MM.1S (cell line): ENCODE data around the gene LILRB1.
"Not testable (repeated sequence)": the region's sequence is repeated elsewhere in the genome, so short reads cannot be mapped to it uniquely, and the experiment has no call there.

ENCODE experiments used
- DNase-seq: peaks from one replicate; pipeline ENCODE4 v3.0.0-alpha.2; 2015
- H2AFZ ChIP-seq: fragments of 300-600 bp; sonication (generic); 2 replicates; pipeline ENCODE4 v1.6.0; 2016; ENCODE audit warnings: antibody characterized with exemption, low read length
- H3F3A ChIP-seq: fragments of 300-600 bp; sonication (generic); 2 replicates; pipeline ENCODE4 v1.6.1; 2016; ENCODE audit warnings: mild to moderate bottlenecking, antibody characterized with exemption, low read length, moderate library complexity, mixed read lengths; ENCODE audit not compliant: insufficient read depth
- H3K27ac ChIP-seq: fragments of 300-600 bp; sonication (generic); 2 replicates; pipeline ENCODE4 v1.5.1; 2016; ENCODE audit warnings: mild to moderate bottlenecking, low read length
- H3K27me3 ChIP-seq: fragments of 300-600 bp; sonication (generic); replicated peaks from 2 replicates; pipeline ENCODE4 v1.6.0; 2016; ENCODE audit warnings: low read length; ENCODE audit not compliant: insufficient read depth
- H3K36me3 ChIP-seq: fragments of 300-600 bp; sonication (generic); replicated peaks from 2 replicates; pipeline ENCODE4 v1.6.1; 2016; ENCODE audit warnings: mild to moderate bottlenecking, low read length, mixed read lengths; ENCODE audit not compliant: insufficient read depth
- H3K4me1 ChIP-seq: fragments of 300-600 bp; sonication (generic); 2 replicates; pipeline ENCODE4 v1.6.1; 2016; ENCODE audit warnings: low read length, mixed read lengths
- H3K4me2 ChIP-seq: fragments of 300-600 bp; sonication (generic); 2 replicates; pipeline ENCODE4 v1.6.0; 2016; ENCODE audit warnings: low read depth, low read length
- H3K4me3 ChIP-seq: fragments of 300-600 bp; sonication (generic); 2 replicates; pipeline ENCODE4 v1.5.1; 2016; ENCODE audit warnings: low read length, mixed read lengths
- H3K79me2 ChIP-seq: fragments of 300-600 bp; sonication (generic); 2 replicates; pipeline ENCODE4 v1.6.1; 2016; ENCODE audit warnings: mixed run types, low read length, mixed read lengths
- H3K9ac ChIP-seq: fragments of 300-600 bp; sonication (generic); 2 replicates; pipeline ENCODE4 v1.6.1; 2016; ENCODE audit warnings: low read length, mixed read lengths
- H3K9me2 ChIP-seq: fragments of 300-600 bp; sonication (generic); replicated peaks from 2 replicates; pipeline ENCODE4 v1.6.1; 2016; ENCODE audit warnings: mild to moderate bottlenecking, low read length, mixed read lengths; ENCODE audit not compliant: insufficient read depth
- H3K9me3 ChIP-seq: fragments of 300-600 bp; sonication (generic); replicated peaks from 2 replicates; pipeline ENCODE4 v1.6.1; 2016; ENCODE audit warnings: mild to moderate bottlenecking, low read length, mixed read lengths; ENCODE audit not compliant: insufficient read depth
- H4K20me1 ChIP-seq: fragments of 300-600 bp; sonication (generic); 2 replicates; pipeline ENCODE4 v1.6.1; 2016; ENCODE audit warnings: mild to moderate bottlenecking, low read length, moderate library complexity, mixed read lengths; ENCODE audit not compliant: insufficient read depth
- EZH2 ChIP-seq: fragments of 300-600 bp; sonication (generic); optimal IDR thresholded peaks from 2 replicates; pipeline ENCODE3; 2017; ENCODE audit warnings: low read depth, mild to moderate bottlenecking, antibody characterized with exemption, low read length, mixed read lengths
- EZH2phosphoT487 ChIP-seq: fragments of 300-600 bp; sonication (generic); IDR thresholded peaks from 2 replicates; pipeline ENCODE4 v1.6.1; 2018; ENCODE audit warnings: antibody characterized with exemption, low read length
- TF ChIP-seq, protein P1 (sequence below): fragments of 300-600 bp; sonication (generic); IDR thresholded peaks from 2 replicates; pipeline ENCODE4 v1.5.1; 2016; ENCODE audit warnings: antibody characterized with exemption, low read length, mixed read lengths

Gene LILRB1

DNA sequence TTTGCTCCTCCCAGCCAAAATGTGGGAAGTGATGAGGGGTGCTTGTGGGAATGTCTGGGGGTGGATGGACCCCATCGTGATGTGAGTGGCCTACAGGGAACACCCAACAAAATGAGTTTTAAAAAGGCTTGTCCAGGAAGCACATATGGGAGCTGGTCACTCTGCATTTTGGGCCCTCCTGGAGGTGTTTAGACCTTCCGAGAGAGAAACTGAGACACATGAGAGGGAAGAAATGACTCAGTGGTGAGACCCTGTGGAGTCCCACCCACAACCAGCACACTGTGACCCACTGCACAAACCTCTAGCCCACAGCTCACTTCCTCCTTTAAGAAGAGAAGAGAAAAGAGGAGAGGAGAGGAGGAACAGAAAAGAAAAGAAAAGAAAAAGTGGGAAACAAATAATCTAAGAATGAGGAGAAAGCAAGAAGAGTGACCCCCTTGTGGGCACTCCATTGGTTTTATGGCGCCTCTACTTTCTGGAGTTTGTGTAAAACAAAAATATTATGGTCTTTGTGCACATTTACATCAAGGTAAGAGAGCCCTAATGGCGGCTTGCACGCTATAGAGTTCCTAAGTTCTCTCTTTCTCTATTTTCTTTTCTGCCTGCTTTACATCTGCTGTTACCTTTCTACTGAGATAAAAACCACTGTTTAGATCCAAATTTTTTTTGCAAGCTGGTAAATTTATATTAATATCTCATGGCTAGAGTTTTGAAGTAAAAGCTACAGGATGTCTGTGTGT, 13.3 kb upstream of the LILRB1 start:
- H3K27ac ChIP-seq = no peak overlapping the region
- H3K36me3 ChIP-seq = no peaks in the 10 kb centered on the region
- H4K20me1 ChIP-seq = no peaks in the 10 kb centered on the region
- no peak overlapping the region for H3K4me3 ChIP-seq
- peaks cover 82% of the 10 kb centered on the region for H3K27me3 ChIP-seq
- H3K79me2 ChIP-seq = no peaks in the 10 kb centered on the region
- no peak for DNase-seq
- no peaks in the 10 kb centered on the region for H3K9me3 ChIP-seq
- TF ChIP-seq EZH2phosphoT487 (no peak), EZH2 (no peak)
- TF ChIP-seq, protein P1, sequence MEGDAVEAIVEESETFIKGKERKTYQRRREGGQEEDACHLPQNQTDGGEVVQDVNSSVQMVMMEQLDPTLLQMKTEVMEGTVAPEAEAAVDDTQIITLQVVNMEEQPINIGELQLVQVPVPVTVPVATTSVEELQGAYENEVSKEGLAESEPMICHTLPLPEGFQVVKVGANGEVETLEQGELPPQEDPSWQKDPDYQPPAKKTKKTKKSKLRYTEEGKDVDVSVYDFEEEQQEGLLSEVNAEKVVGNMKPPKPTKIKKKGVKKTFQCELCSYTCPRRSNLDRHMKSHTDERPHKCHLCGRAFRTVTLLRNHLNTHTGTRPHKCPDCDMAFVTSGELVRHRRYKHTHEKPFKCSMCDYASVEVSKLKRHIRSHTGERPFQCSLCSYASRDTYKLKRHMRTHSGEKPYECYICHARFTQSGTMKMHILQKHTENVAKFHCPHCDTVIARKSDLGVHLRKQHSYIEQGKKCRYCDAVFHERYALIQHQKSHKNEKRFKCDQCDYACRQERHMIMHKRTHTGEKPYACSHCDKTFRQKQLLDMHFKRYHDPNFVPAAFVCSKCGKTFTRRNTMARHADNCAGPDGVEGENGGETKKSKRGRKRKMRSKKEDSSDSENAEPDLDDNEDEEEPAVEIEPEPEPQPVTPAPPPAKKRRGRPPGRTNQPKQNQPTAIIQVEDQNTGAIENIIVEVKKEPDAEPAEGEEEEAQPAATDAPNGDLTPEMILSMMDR = no peak
- no peak overlapping the region for H3K9ac ChIP-seq
- no peak overlapping the region for H2AFZ ChIP-seq
- no peaks in the 10 kb centered on the region for H3K9me2 ChIP-seq
- H3F3A ChIP-seq = no peaks in the 10 kb centered on the region
- no peak overlapping the region for H3K4me2 ChIP-seq
- H3K4me1 ChIP-seq = no peaks in the 10 kb centered on the region

GRCh38 chr19:54620464-54620863, 9.8 kb upstream of the LILRB1 start:
- DNase-seq = no peak
- no peaks in the 10 kb centered on the region for H3K36me3 ChIP-seq
- H3K4me2 ChIP-seq = no peak overlapping the region
- no peaks in the 10 kb centered on the region for H4K20me1 ChIP-seq
- no peaks in the 10 kb centered on the region for H3K79me2 ChIP-seq
- TF ChIP-seq EZH2 (no peak), EZH2phosphoT487 (no peak)
- TF ChIP-seq, protein P1 = no peak
- no peak overlapping the region for H3K4me3 ChIP-seq
- no peaks in the 10 kb centered on the region for H3K4me1 ChIP-seq
- H3K9ac ChIP-seq = no peak overlapping the region
- H2AFZ ChIP-seq = no peak overlapping the region
- H3K9me3 ChIP-seq = no peaks in the 10 kb centered on the region
- peaks cover 77% of the 10 kb centered on the region for H3K27me3 ChIP-seq
- H3K9me2 ChIP-seq = no peaks in the 10 kb centered on the region
- H3K27ac ChIP-seq = no peak overlapping the region
- H3F3A ChIP-seq = no peaks in the 10 kb centered on the region

DNA sequence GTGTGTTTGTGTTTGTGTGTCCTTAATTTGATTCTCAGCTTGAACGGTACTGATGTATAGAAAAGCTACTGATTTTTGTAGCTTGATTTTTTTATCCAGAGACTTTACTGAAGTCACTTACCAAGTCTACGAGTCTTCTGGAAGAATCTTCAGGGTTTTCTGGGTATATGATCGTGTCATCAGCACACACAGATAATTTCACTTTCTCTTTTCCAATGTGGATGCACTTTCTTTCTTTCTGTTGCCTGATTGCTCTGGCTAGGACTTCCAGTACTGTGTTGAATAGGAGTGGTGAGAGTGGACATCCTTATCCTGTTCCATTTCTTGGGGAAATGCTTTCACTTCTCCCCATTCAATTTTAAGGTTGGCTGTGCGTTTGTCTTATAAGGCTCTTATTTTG, 7.9 kb upstream of the LILRB1 start:
- Histone ChIP-seq H3K36me3 (no peaks in the 10 kb centered on the region), H3K79me2 (no peaks in the 10 kb centered on the region), H3K4me3 (no peak overlapping the region), H3K27me3 (peaks cover 76% of the 10 kb centered on the region), H3K4me2 (no peak overlapping the region), H3K9me2 (no peaks in the 10 kb centered on the region), H3K9ac (no peak overlapping the region), H3K4me1 (no peaks in the 10 kb centered on the region), H3K9me3 (no peaks in the 10 kb centered on the region), H3F3A (no peaks in the 10 kb centered on the region), H2AFZ (no peak overlapping the region), H3K27ac (no peak overlapping the region), H4K20me1 (no peaks in the 10 kb centered on the region)
- DNase-seq = no peak
- no peak for TF ChIP-seq EZH2phosphoT487
- TF ChIP-seq, protein P1 = no peak

DNA sequence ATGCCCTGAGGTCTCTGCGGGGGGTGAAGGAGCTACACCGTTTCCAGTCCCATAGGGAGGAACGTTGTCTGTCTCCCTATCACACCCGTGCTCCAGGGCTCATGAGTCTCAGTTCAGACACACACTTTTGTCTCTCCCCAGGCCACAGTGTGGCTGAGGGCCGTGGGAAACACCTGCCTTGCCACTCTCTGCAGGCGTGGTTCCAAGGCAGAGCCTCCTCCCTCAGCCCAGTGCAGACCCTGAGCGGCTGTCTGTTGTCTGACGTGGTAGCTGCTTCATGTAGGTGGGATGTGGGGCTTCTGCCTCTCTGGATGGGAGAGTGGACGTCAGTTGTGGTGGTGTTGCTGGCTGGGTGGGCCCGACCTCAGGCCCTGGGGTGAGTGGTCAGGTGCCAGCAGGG, 6.0 kb upstream of the LILRB1 start:
- H3K9ac ChIP-seq, H3K4me3 ChIP-seq, H3K9me2 ChIP-seq, H3K4me1 ChIP-seq, H3K27ac ChIP-seq, DNase-seq, H3K9me3 ChIP-seq, H3K4me2 ChIP-seq, H3K36me3 ChIP-seq, H3K79me2 ChIP-seq, H3F3A ChIP-seq, H2AFZ ChIP-seq, H4K20me1 ChIP-seq: not testable (repeated sequence)
- H3K27me3 ChIP-seq = peaks cover 79% of the 10 kb centered on the region

DNA sequence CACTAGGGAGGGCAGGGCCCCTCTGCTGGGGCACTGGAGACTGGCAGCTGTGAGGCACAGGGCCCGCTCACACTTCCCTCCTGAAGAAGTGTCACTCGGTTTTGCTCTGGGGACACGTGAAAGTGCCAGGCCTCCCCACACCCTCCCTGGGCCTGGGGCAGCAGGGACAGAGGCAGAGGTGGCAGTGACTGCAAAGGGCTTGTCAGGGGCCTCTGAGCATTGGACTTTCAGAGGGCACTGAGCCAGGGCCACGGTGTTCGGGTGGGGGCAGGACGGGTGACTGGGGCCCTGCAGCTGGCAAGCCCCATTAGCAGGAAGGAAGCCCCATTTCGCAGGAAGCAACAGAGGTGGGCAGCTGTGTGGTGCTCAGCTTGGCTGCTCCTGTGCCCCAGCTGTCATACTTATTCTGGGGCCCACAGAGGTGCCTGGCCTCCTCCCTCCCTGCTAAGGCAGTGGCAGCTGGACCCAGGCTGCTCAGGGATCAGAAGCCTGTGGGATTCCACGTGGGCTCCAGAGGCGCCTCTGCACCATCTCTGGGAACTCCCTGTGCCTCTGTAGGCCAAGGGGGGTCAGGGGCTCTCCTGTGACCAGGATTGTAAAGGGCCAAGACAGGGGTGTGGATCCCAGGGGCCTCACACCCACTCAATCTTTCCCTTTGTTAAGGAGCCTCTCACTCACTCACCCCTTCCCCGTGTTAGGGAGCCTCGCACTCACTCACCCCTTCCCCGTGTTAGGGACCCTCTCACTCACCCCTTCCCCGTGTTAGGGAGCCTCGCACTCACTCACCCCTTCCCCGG, 5.2 kb upstream of the LILRB1 start:
- H3K27ac ChIP-seq, H3K36me3 ChIP-seq, H4K20me1 ChIP-seq, H3K4me3 ChIP-seq, H3K9ac ChIP-seq, H3K4me1 ChIP-seq, H3K79me2 ChIP-seq, H3K9me3 ChIP-seq, H3K4me2 ChIP-seq, H3F3A ChIP-seq, H2AFZ ChIP-seq, DNase-seq, H3K9me2 ChIP-seq: not testable (repeated sequence)
- H3K27me3 ChIP-seq = peaks cover 79% of the 10 kb centered on the region
